Heart right ventricle (tissue), 16 donors: ENCODE data around the gene TMEM212. TPM values are rescaled to one million over a fixed set of nuclear protein-coding genes. Genes with fewer than 3 reads are reported as not detected.

Experiments used
- ATAC-seq, 8 donors: fragments of 200-7000 bp; cut with Tn5 transposase; one replicate each; pipeline ENCODE4 v1.9.1; 2020; ENCODE audit warnings: mild to moderate bottlenecking in 8 of 8, moderate library complexity in 8 of 8, moderate number of reproducible peaks in 1 of 8
- DNase-seq, 2 donors: peaks; one replicate each; pipeline ENCODE4 v3.0.0-alpha.2; 2020
- H3K27ac ChIP-seq, 10 donors: fragments of 200-600 bp; sonication (generic) in 2 of 10; one replicate each; pipeline versions ENCODE4 v1.5.0 to v1.8.0; 2020 to 2022; ENCODE audit warnings: mild to moderate bottlenecking in 3 of 10
- H3K27me3 ChIP-seq, 7 donors: fragments of 200-600 bp; one replicate each; pipeline ENCODE4 v1.8.0; 2021 to 2022; ENCODE audit warnings: mild to moderate bottlenecking in 2 of 7
- H3K36me3 ChIP-seq, 9 donors: fragments of 200-600 bp; sonication (generic) in 1 of 9; one replicate each; pipeline versions ENCODE4 v1.5.0 to v1.8.0; 2020 to 2022; ENCODE audit warnings: mild to moderate bottlenecking in 2 of 9
- H3K4me1 ChIP-seq, 9 donors: fragments of 200-600 bp; sonication (generic) in 1 of 9; one replicate each; pipeline versions ENCODE4 v1.5.0 to v1.8.0; 2020 to 2022; ENCODE audit warnings: mild to moderate bottlenecking in 4 of 9
- H3K4me3 ChIP-seq, 10 donors: fragments of 200-600 bp; sonication (generic) in 2 of 10; one replicate each; pipeline versions ENCODE4 v1.5.0 to v1.8.0; 2020 to 2022; ENCODE audit warnings: mild to moderate bottlenecking in 7 of 10, moderate library complexity in 2 of 10
- H3K9me3 ChIP-seq, 11 donors: fragments of 200-600 bp in 10 of 11; sonication (generic) in 2 of 11; one replicate each; pipeline versions ENCODE4 v1.5.0 to v1.8.0; 2013 to 2022; ENCODE audit warnings: mild to moderate bottlenecking in 2 of 11, control low read depth in 1 of 11, moderate library complexity in 1 of 11
- CTCF ChIP-seq, 9 donors: fragments of 200-600 bp; sonication (generic) in 2 of 9; IDR thresholded peaks; one replicate each; pipeline versions ENCODE4 v1.5.0 to v1.8.0; 2021 to 2022; ENCODE audit warnings: antibody characterized with exemption in 9 of 9, mild to moderate bottlenecking in 5 of 9, moderate library complexity in 1 of 9
- WGBS, 2 donors: extraction: QIAGEN DNeasy Blood & Tissue Kit; methylation state at CpG; one replicate each; pipeline ENCODE4 v1.1.7; 2013; ENCODE audit warnings: inconsistent platforms in 1 of 2; 5-methylcytosine and 5-hydroxymethylcytosine counted together
- intact Hi-C, 10 donors: fragments of 100-400 bp; cut with DNase I; formaldehyde crosslinking; loops; one replicate each; pipeline versions ENCODE4 v1.11.1 to v1.14.2; 2022
- polyA plus RNA-seq, 2 donors: library from polyadenylated mRNA; stranded (reverse); fragments of 200-250 nt; gene quantifications; one replicate each; pipeline ENCODE4 v1.2.3, GENCODE V29; 2013
- total RNA-seq, 10 donors: library from RNA; stranded (reverse); fragmentation: NEBNext Ultra II Directional in 3 of 10; extraction: Animal tissue kit (Norgen Biotek cat#: 25700) in 3 of 10; gene quantifications; one replicate each; pipeline versions ENCODE4 v1.2.1 to v1.2.4, GENCODE V29; 2021 to 2023
- donor health status: Arrhythmogenic right ventricular cardiomyopathy.
- donor health status: ischemic (EF 13 %, LVEDD 7.1; RV severe dilation, severe dysfunction).
- donor health status: healthy with polysubstance abuse.
- donor health status: DM: no; HTN: yes; CAD: no.
- donor health status: DM: no; HTN: no; CAD: no.
- donor health status: ischemic (EF 25% LVEDD 6.9; RV normal size, moderate dysfunction).
- donor health status: ischemic (EF 25% LVEDD 5.7; RV mildly dilated, moderate dysfunction).
- donor health status: healthy.
- donor health status: DM: yes; HTN: yes; CAD: no.
- donor health status: Ischemic cardiomyopathy.
- donor health status: ischemic (EF 35%, LVEDD 5.7; RV mildly dilated, moderate dysfunction).
- donor health status: nonischemic (EF 11% LVEDD 7.7; RV severe dilation, severe dysfunction).
- donor health status: DM: yes; HTN: yes; CAD: no.
- donor health status: PGD.
- donor health status: ischemic (EF 29% LVEDD 5.4; RV normal size, mild dysfunction).
- donor health status: nonischemic (EF 23%, LVEDD 6.1; RV moderate dilation, normal function).

The TMEM212 gene
- total and polyA plus RNA-seq, 12 donors: not detected

GRCh38 chr3:171908731-171909130 is 65.6 kb downstream of the TMEM212 start:
- ATAC-seq (no peak), DNase-seq (no peak)
- Histone ChIP-seq H3K4me3 (no peak overlapping the region), H3K9me3 (peaks cover 0 to 21% (median 0%) of the 10 kb centered on the region in 11 donors), H3K27me3 (no peaks in the 10 kb centered on the region), H3K27ac (no peak overlapping the region), H3K4me1 (no peaks in the 10 kb centered on the region), H3K36me3 (no peaks in the 10 kb centered on the region)
- TF ChIP-seq CTCF (IDR thresholded peaks at IDR 0.05): no peak
- intact Hi-C loops: no loop called here
- WGBS, 2 donors: 62 to 71% methylated on average over 2 of the region's 2 CpGs

Other genes starting within 250 kb of the TMEM212 start
- 10 to 100 TPM; 51.4 to 83.3 (median 67.1) TPM for gene PLD1, start 32.9 kb upstream of the TMEM212 start, total RNA-seq
- 10 to 100 TPM; 10.5 to 13.3 TPM for gene PLD1, start 32.9 kb upstream of the TMEM212 start, polyA plus RNA-seq
- gene FNDC3B, start 196.2 kb downstream of the TMEM212 start, total RNA-seq: 100 to 1,000 TPM in 2 of 10 donors, 10 to 100 TPM in 8; 65.6 to 118 (median 89.0) TPM
- gene FNDC3B, start 196.2 kb downstream of the TMEM212 start, polyA plus RNA-seq: 10 to 100 TPM in 1 of 2 donors, 1 to 10 TPM in 1; 9.7 to 17.1 TPM